B cell (primary cell): Measurements from ENCODE around the gene TSEN15.

Experiments used
- EZH2 ChIP-seq: IDR thresholded peaks from 2 replicates; pipeline ENCODE4 v1.6.1; 2012; ENCODE audit warnings: borderline replicate concordance, low read depth, mild to moderate bottlenecking, moderate library complexity, low read length; ENCODE audit not compliant: insufficient read depth, poor library complexity, severe bottlenecking
- TF ChIP-seq, protein P1 (sequence below): fragments of 200-600 bp; IDR thresholded peaks from one replicate; pipeline ENCODE4 v1.8.0; 2022; ENCODE audit warnings: antibody characterized with exemption, mild to moderate bottlenecking

GRCh38 chr1:184065559-184065958, 14.0 kb downstream of the TSEN15 start:
- TF ChIP-seq, protein P1, sequence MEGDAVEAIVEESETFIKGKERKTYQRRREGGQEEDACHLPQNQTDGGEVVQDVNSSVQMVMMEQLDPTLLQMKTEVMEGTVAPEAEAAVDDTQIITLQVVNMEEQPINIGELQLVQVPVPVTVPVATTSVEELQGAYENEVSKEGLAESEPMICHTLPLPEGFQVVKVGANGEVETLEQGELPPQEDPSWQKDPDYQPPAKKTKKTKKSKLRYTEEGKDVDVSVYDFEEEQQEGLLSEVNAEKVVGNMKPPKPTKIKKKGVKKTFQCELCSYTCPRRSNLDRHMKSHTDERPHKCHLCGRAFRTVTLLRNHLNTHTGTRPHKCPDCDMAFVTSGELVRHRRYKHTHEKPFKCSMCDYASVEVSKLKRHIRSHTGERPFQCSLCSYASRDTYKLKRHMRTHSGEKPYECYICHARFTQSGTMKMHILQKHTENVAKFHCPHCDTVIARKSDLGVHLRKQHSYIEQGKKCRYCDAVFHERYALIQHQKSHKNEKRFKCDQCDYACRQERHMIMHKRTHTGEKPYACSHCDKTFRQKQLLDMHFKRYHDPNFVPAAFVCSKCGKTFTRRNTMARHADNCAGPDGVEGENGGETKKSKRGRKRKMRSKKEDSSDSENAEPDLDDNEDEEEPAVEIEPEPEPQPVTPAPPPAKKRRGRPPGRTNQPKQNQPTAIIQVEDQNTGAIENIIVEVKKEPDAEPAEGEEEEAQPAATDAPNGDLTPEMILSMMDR: no peak
- no peak for TF ChIP-seq EZH2
